Measurements from ENCODE around the gene USHBP1. TPM values are rescaled to one million over a fixed set of nuclear protein-coding genes. Genes with fewer than 3 reads are reported as not detected.

Gene USHBP1
- total RNA-seq, 2 donors from 2014 or later = 4.3 to 6.6 TPM

- H3K9me3 ChIP-seq = no peaks in the 10 kb centered on the region
- H3K4me1 ChIP-seq = peaks cover 0 to 28% of the 10 kb centered on the region in 2 donors
- H3K4me3 ChIP-seq = peak overlapping the region; percentile 31 to 59
- no peak for DNase-seq (ENCODE audit: low spot score)
- no peak for TF ChIP-seq CTCF (IDR thresholded peaks at IDR 0.05)
- no peaks in the 10 kb centered on the region for H3K27me3 ChIP-seq
- H3K27ac ChIP-seq = peak overlapping the region; percentile 67 to 69
- peaks cover 33% of the 10 kb centered on the region for H3K36me3 ChIP-seq
Measured at GRCh38 chr19:17235971-17236777, 28.4 kb downstream of the USHBP1 start.

DNA sequence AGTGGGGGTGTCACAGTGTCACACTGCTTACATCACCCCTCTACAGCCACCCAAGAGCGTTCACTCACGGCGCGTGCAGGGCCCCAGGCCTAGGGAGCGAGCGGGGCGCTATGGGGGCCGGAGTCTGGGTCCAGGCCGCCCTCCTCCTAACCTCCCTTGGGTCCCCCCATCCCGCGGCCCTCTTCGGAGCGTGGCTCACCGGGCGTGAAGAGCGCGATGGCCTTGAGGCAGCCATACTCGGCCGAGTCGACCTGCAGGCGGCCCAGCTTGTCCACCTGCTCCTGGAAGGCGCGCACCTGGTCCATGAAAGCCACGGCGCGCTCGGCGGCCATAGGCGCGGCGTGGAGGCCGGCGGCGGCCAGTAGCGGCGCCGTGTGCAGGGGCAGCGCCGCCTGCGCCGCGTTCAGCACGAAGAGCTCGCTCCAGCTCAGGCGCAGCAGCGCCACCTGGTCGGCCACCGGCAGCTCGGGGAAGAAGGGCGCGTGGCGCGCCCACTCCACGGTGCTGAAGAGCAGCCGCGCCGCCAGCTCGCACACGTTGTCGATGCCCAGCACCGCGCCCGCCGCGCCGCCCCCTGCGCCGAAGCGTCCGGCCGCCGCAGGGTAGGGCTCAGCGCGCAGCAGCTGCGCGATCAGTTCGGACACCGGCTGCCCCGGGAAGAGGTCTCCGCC lies 29.1 kb downstream of the USHBP1 start:
- no peaks in the 10 kb centered on the region for H3K9me3 ChIP-seq
- no peak for DNase-seq (ENCODE audit: low spot score)
- peaks cover 0 to 27% of the 10 kb centered on the region in 2 donors for H3K4me1 ChIP-seq
- H3K27ac ChIP-seq = peak overlapping the region; percentile 67 to 69
- peak overlapping the region; percentile 31 to 59 for H3K4me3 ChIP-seq
- TF ChIP-seq CTCF (IDR thresholded peaks at IDR 0.05) = peak; percentile 51 to 84
- peaks cover 33% of the 10 kb centered on the region for H3K36me3 ChIP-seq
- no peaks in the 10 kb centered on the region for H3K27me3 ChIP-seq

DNA sequence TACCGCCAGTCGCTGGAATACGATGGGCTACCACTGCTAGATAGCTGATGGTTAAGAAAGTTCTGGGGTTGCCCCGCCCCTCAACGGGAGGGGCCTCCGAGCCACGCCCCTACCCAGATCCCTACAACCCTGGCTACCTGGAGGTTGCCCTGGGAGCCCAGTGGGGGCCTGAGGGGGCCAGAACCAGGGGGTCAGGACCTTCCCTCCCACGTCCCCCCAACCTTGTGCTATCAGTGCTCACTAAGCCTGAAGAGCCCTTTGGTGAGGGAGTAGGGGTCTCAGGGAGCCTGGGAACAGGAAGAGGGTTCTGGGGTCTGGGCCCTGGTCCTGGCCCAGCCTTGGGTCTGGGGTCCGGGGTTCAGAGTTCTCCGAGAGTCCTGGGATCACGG lies 29.6 kb downstream of the USHBP1 start:
- Histone ChIP-seq H3K4me3 (peak overlapping the region; percentile 31 to 59), H3K36me3 (peaks cover 33% of the 10 kb centered on the region), H3K27me3 (no peaks in the 10 kb centered on the region), H3K27ac (peak overlapping the region; percentile 67 to 69), H3K9me3 (no peaks in the 10 kb centered on the region), H3K4me1 (peaks cover 0 to 27% of the 10 kb centered on the region in 2 donors)
- TF ChIP-seq CTCF (IDR thresholded peaks at IDR 0.05) = no peak
- DNase-seq (ENCODE audit: low spot score) = peak; percentile 74

- no peak overlapping the region for H3K4me3 ChIP-seq
- peaks cover 23% of the 10 kb centered on the region for H3K36me3 ChIP-seq
- TF ChIP-seq CTCF (IDR thresholded peaks at IDR 0.05) = no peak
- no peaks in the 10 kb centered on the region for H3K9me3 ChIP-seq
- no peak for DNase-seq (ENCODE audit: low spot score)
- no peak overlapping the region for H3K27ac ChIP-seq
- no peaks in the 10 kb centered on the region for H3K27me3 ChIP-seq
- H3K4me1 ChIP-seq = peaks cover 0 to 33% of the 10 kb centered on the region in 2 donors
Measured at GRCh38 chr19:17232258-17232657, 32.3 kb downstream of the USHBP1 start.

DNA sequence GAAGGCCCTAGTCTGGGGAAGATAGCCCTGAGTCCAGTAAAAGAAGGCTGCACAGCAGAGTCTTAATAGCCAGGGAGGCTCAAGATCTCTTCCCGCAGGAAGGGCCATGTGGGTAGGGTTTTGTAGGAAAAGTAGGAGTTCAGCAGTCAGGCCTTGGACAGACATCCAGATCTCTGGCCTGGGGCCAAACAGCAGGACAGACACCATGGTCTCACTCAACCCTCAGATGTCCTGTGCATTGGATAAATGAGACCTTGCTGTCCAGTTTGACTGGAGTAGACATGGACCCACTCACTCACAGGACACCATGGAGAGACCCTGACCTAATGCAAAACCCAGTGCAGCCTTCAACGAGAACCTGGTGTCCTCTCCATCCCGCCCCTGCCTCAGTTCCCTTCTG lies 34.7 kb downstream of the USHBP1 start:
- Histone ChIP-seq H3K9me3 (no peaks in the 10 kb centered on the region), H3K36me3 (peaks cover 23% of the 10 kb centered on the region), H3K27me3 (no peaks in the 10 kb centered on the region), H3K4me3 (no peak overlapping the region), H3K27ac (no peak overlapping the region), H3K4me1 (peaks cover 0 to 24% of the 10 kb centered on the region in 2 donors)
- no peak for TF ChIP-seq CTCF (IDR thresholded peaks at IDR 0.05)
- no peak for DNase-seq (ENCODE audit: low spot score)
